Stimulated activated CD4-positive, alpha-beta T cell treated with anti-CD3 and anti-CD28 coated beads, TNF-alpha, amount 100 ng/mL, for 4 hours (primary cell): ENCODE measurements around the gene MFAP2.

ENCODE experiments used
- DNase-seq, 3 experiments: peaks; one replicate each; pipeline ENCODE4 v3.0.0-alpha.2; 2020; ENCODE audit warnings: low read depth in 3 of 3

The MFAP2 gene

GRCh38 chr1:17008208-17008855, 27.9 kb upstream of the MFAP2 start:
- DNase-seq = no peak

GRCh38 chr1:17007121-17007520, 26.7 kb upstream of the MFAP2 start:
- no peak for DNase-seq

- DNase-seq = no peak
Measured at GRCh38 chr1:17005365-17005740, 24.9 kb upstream of the MFAP2 start.

- DNase-seq = no peak
Measured at GRCh38 chr1:17004466-17005364, 24.3 kb upstream of the MFAP2 start.

GRCh38 chr1:17002524-17002902, 22.1 kb upstream of the MFAP2 start:
- no peak for DNase-seq

GRCh38 chr1:17001760-17002523, 21.5 kb upstream of the MFAP2 start:
- DNase-seq = no peak

- no peak for DNase-seq
Measured at GRCh38 chr1:16999863-17000262, 19.4 kb upstream of the MFAP2 start.

GRCh38 chr1:16998589-16998988, 18.2 kb upstream of the MFAP2 start:
- DNase-seq = no peak

- no peak for DNase-seq
Measured at GRCh38 chr1:16996845-16997244, 16.4 kb upstream of the MFAP2 start.

GRCh38 chr1:16993521-16994038, 13.2 kb upstream of the MFAP2 start:
- DNase-seq = no peak

GRCh38 chr1:16992675-16993074, 12.3 kb upstream of the MFAP2 start:
- DNase-seq = no peak

GRCh38 chr1:16992102-16992501, 11.7 kb upstream of the MFAP2 start:
- DNase-seq = no peak

GRCh38 chr1:16991571-16991970, 11.2 kb upstream of the MFAP2 start:
- no peak for DNase-seq

GRCh38 chr1:16989676-16990391, 9.4 kb upstream of the MFAP2 start:
- DNase-seq = no peak

GRCh38 chr1:16988210-16988609, 7.8 kb upstream of the MFAP2 start:
- no peak for DNase-seq

- DNase-seq = no peak
Measured at GRCh38 chr1:16986962-16987361, 6.5 kb upstream of the MFAP2 start.

GRCh38 chr1:16986560-16986959, 6.1 kb upstream of the MFAP2 start:
- DNase-seq = no peak

- DNase-seq = no peak
Measured at GRCh38 chr1:16986113-16986512, 5.7 kb upstream of the MFAP2 start.

- DNase-seq = no peak
Measured at GRCh38 chr1:16984717-16985116, 4.3 kb upstream of the MFAP2 start.

- DNase-seq = no peak
Measured at GRCh38 chr1:16983649-16984048, 3.2 kb upstream of the MFAP2 start.

- no peak for DNase-seq
Measured at GRCh38 chr1:16982902-16983301, 2.5 kb upstream of the MFAP2 start.
